GM18867 (cell line): Measurements from ENCODE around the gene PHTF2.
"Not testable (repeated sequence)": the region's sequence is repeated elsewhere in the genome, so short reads cannot be mapped to it uniquely, and the experiment has no call there.

Source experiments
- ATAC-seq: cut with Tn5 transposase; IDR thresholded peaks from one replicate; pipeline ENCODE4 v1.9.1; 2021; ENCODE audit warnings: mild to moderate bottlenecking, moderate library complexity; ENCODE audit not compliant: unreplicated experiment

PHTF2 gene

GRCh38 chr7:77983973-77984372 is 185.4 kb downstream of the PHTF2 start:
- no peak for ATAC-seq

- ATAC-seq = no peak
Observed at GRCh38 chr7:77985232-77985973, 186.8 kb downstream of the PHTF2 start.

- no peak for ATAC-seq
Observed at GRCh38 chr7:77985974-77986339, 187.4 kb downstream of the PHTF2 start.

- no peak for ATAC-seq
Observed at GRCh38 chr7:77989981-77990566, 191.5 kb downstream of the PHTF2 start.

- no peak for ATAC-seq
Observed at GRCh38 chr7:77991656-77992055, 193.1 kb downstream of the PHTF2 start.

GRCh38 chr7:77993838-77994237 is 195.3 kb downstream of the PHTF2 start:
- ATAC-seq = no peak

GRCh38 chr7:77995717-77996116 is 197.1 kb downstream of the PHTF2 start:
- ATAC-seq = no peak

GRCh38 chr7:77999168-77999567 is 200.6 kb downstream of the PHTF2 start:
- not testable (repeated sequence) for ATAC-seq

- ATAC-seq = no peak
Observed at GRCh38 chr7:78002021-78002420, 203.4 kb downstream of the PHTF2 start.

GRCh38 chr7:78002715-78003114 is 204.1 kb downstream of the PHTF2 start:
- no peak for ATAC-seq

- ATAC-seq = no peak
Observed at GRCh38 chr7:78006063-78006755, 207.6 kb downstream of the PHTF2 start.
